Bone marrow (tissue), 2 donors: ENCODE data around the gene SIPA1L3.

ENCODE experiments used
- DNase-seq, 2 donors: peaks; one replicate each; lab custom pipeline; 2025; lab: John Stamatoyannopoulos, UW

Gene SIPA1L3

GRCh38 chr19:38114651-38115050 lies 207.6 kb downstream of the SIPA1L3 start:
- no peak for DNase-seq

GRCh38 chr19:38115271-38115802 lies 208.3 kb downstream of the SIPA1L3 start:
- no peak for DNase-seq

GRCh38 chr19:38118176-38118575 lies 211.2 kb downstream of the SIPA1L3 start:
- no peak for DNase-seq

- DNase-seq, result no peak
These were observed 213.5 kb downstream of the SIPA1L3 start for GRCh38 chr19:38120471-38121025.

- DNase-seq, result no peak
These were observed 215.5 kb downstream of the SIPA1L3 start for GRCh38 chr19:38122402-38123093.

- no peak for DNase-seq
These were observed 218.2 kb downstream of the SIPA1L3 start for GRCh38 chr19:38125238-38125637.

- no peak for DNase-seq
These were observed 223.4 kb downstream of the SIPA1L3 start for GRCh38 chr19:38130399-38130798.

GRCh38 chr19:38132781-38133180 lies 225.8 kb downstream of the SIPA1L3 start:
- no peak for DNase-seq

GRCh38 chr19:38133319-38133718 lies 226.3 kb downstream of the SIPA1L3 start:
- no peak for DNase-seq

- DNase-seq, result no peak
These were observed 227.6 kb downstream of the SIPA1L3 start for GRCh38 chr19:38134540-38135149.

GRCh38 chr19:38135150-38135998 lies 228.4 kb downstream of the SIPA1L3 start:
- no peak for DNase-seq

- DNase-seq, result no peak
These were observed 232.1 kb downstream of the SIPA1L3 start for GRCh38 chr19:38139122-38139521.

- DNase-seq, result no peak
These were observed 234.1 kb downstream of the SIPA1L3 start for GRCh38 chr19:38141108-38141507.

GRCh38 chr19:38142176-38143035 lies 235.4 kb downstream of the SIPA1L3 start:
- peak in 1 of 2 donors; percentile 2 for DNase-seq

- DNase-seq, result no peak
These were observed 236.8 kb downstream of the SIPA1L3 start for GRCh38 chr19:38143847-38144246.

- DNase-seq, result no peak
These were observed 237.7 kb downstream of the SIPA1L3 start for GRCh38 chr19:38144667-38145066.

GRCh38 chr19:38145623-38146022 lies 238.6 kb downstream of the SIPA1L3 start:
- DNase-seq, result no peak

- no peak for DNase-seq
These were observed 241.3 kb downstream of the SIPA1L3 start for GRCh38 chr19:38148337-38148736.

GRCh38 chr19:38149661-38150061 lies 242.7 kb downstream of the SIPA1L3 start:
- DNase-seq, result no peak

- DNase-seq, result no peak
These were observed 244.2 kb downstream of the SIPA1L3 start for GRCh38 chr19:38151242-38151641.
